ENCODE measurements around the gene BMAL1.

- TF ChIP-seq ARNTL (CRISPR knock-in tag; IDR thresholded peaks at IDR 0.05; ENCODE audit: borderline replicate concordance, low read depth) (no peak), ZNF8 (CRISPR knock-in tag; IDR thresholded peaks at IDR 0.05) (no peak), TSHZ2 (CRISPR knock-in tag; IDR thresholded peaks at IDR 0.05) (no peak), ZFP3 (CRISPR knock-in tag; IDR thresholded peaks at IDR 0.05) (no peak), CSRNP3 (CRISPR knock-in tag; IDR thresholded peaks at IDR 0.05) (no peak), ZNF565 (CRISPR knock-in tag; conservative IDR thresholded peaks at IDR 0.05; ENCODE audit: low read depth) (no peak), RARB (CRISPR knock-in tag; IDR thresholded peaks at IDR 0.05) (no peak), PATZ1 (CRISPR knock-in tag; IDR thresholded peaks at IDR 0.05; ENCODE audit: borderline replicate concordance) (no peak), CSDC2 (CRISPR knock-in tag; IDR thresholded peaks at IDR 0.05) (no peak), CREB5 (CRISPR knock-in tag; IDR thresholded peaks at IDR 0.05; ENCODE audit: low read depth) (no peak), BACH2 (CRISPR knock-in tag; IDR thresholded peaks at IDR 0.05; ENCODE audit: borderline replicate concordance) (no peak), ZC3H10 (CRISPR knock-in tag; IDR thresholded peaks at IDR 0.05) (no peak), OSR1 (CRISPR knock-in tag; IDR thresholded peaks at IDR 0.05) (no peak), PPARA (CRISPR knock-in tag; IDR thresholded peaks at IDR 0.05; ENCODE audit: borderline replicate concordance) (no peak)
Observed at GRCh38 chr11:13434247-13435205, 156.9 kb downstream of the BMAL1 start.
